Activated T-cell treated with anti-CD3 and anti-CD28 coated beads for 24 hours (primary cell): ENCODE measurements around the gene MEGF6.

ENCODE experiments used
- DNase-seq: peaks from one replicate; pipeline ENCODE4 v3.0.0-alpha.2; 2020; ENCODE audit warnings: low read depth

MEGF6 gene, protein sequence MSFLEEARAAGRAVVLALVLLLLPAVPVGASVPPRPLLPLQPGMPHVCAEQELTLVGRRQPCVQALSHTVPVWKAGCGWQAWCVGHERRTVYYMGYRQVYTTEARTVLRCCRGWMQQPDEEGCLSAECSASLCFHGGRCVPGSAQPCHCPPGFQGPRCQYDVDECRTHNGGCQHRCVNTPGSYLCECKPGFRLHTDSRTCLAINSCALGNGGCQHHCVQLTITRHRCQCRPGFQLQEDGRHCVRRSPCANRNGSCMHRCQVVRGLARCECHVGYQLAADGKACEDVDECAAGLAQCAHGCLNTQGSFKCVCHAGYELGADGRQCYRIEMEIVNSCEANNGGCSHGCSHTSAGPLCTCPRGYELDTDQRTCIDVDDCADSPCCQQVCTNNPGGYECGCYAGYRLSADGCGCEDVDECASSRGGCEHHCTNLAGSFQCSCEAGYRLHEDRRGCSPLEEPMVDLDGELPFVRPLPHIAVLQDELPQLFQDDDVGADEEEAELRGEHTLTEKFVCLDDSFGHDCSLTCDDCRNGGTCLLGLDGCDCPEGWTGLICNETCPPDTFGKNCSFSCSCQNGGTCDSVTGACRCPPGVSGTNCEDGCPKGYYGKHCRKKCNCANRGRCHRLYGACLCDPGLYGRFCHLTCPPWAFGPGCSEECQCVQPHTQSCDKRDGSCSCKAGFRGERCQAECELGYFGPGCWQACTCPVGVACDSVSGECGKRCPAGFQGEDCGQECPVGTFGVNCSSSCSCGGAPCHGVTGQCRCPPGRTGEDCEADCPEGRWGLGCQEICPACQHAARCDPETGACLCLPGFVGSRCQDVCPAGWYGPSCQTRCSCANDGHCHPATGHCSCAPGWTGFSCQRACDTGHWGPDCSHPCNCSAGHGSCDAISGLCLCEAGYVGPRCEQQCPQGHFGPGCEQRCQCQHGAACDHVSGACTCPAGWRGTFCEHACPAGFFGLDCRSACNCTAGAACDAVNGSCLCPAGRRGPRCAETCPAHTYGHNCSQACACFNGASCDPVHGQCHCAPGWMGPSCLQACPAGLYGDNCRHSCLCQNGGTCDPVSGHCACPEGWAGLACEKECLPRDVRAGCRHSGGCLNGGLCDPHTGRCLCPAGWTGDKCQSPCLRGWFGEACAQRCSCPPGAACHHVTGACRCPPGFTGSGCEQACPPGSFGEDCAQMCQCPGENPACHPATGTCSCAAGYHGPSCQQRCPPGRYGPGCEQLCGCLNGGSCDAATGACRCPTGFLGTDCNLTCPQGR (N-terminal part only)

DNA sequence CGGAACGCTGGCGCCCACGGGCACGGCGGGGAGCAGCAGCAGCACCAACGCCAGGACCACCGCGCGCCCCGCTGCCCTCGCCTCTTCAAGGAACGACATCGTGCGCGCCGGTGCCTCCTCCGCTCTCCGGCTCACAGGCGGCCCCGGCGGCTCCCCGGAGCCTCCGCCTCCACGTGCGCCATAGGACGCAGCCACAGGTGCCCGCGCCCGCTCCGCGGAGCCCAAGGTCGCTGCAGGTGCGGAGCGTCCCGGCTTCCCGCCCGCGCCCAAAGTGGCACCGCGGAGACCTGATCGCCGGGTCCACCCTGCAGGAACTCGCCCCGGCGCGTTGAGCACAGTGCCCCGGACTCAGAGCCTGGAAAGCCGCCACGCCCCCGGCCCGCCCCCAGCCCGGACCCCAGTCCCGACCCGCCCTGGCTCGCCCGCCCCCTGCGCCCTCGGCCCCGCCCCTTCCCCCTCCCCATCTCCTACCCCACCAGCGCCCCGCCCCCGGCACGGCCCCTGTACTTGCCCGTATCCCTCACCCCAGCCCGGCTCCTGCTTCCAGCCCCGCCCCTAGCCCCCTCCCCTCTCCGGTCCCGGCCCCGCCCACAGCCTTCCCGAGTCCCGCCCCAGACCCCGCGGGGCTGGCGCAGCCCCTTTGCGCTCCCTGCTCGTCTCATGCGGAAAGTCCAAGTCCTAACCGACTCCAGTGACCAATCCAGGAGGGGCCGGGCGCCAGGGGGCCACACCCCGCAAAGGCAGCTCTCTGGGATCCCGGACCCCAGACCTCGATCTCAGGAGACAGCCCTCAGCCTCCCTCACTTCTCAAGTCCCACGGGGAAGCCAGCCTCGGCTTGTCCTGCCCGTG, at the start of gene MEGF6:
Gene MEGF6, minus strand, starts transcription at position 339 of the 850 bp plus-strand sequence. Its CDS starts 240 bp downstream, at position 99.
- peak; percentile 51 for DNase-seq

DNA sequence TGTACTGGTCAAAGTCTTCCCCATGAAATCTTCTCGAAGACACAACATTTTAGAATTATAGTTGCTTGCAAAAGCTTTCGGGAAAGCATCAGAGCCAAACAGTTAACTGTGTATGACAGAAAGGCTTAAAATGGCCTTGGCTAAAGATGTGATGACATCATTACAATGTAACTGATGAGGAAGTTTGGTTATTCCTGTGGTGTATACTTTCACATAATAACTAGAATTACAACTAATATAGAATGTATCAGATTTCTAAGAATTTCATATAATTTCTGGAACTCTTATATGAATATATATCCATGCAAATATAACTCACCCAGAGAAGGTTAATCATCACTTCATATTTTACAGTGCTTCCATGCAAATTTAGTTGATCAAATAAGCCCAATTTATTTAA, 49.4 kb upstream of the MEGF6 start:
- DNase-seq, result no peak

DNA sequence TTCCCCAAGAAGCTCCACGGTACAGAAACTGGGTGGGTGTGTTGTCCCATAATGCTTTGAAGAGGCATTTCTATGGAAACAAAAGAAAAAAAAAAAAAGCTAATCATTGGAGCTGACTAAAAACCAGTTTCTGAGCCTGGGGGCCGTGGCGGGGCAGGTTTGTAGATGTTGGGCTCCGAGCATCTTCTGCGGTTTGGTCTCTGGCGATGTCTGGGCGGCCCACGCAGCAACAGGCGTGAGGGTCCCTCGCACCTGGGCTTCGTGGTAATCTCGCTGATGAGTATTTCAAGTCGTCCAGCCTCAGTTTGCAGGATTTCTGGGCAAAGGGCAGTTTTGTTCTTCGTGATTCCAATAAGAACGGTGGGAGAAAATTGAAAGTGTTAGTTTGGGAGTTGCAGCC, 47.8 kb upstream of the MEGF6 start:
- DNase-seq, result no peak

DNA sequence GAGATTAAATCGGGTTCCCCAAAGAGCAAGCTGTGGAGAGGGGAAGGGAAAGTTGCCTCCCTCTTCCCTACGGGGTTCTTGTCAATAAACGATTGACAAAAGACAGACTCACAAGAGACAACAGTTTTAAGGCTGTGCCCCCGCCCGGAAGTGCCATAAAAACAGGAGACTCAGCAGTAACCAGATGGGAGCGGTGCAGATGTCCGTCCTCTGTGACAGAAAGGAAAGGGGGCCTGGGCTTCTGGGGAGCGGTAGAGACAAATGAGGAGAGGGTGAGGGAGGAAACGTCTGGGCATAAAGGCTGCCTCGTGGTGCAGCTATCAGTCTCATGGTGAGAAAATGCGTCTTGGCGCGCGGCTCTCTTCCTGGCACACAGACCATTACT, 46.9 kb upstream of the MEGF6 start:
- DNase-seq, result no peak

DNA sequence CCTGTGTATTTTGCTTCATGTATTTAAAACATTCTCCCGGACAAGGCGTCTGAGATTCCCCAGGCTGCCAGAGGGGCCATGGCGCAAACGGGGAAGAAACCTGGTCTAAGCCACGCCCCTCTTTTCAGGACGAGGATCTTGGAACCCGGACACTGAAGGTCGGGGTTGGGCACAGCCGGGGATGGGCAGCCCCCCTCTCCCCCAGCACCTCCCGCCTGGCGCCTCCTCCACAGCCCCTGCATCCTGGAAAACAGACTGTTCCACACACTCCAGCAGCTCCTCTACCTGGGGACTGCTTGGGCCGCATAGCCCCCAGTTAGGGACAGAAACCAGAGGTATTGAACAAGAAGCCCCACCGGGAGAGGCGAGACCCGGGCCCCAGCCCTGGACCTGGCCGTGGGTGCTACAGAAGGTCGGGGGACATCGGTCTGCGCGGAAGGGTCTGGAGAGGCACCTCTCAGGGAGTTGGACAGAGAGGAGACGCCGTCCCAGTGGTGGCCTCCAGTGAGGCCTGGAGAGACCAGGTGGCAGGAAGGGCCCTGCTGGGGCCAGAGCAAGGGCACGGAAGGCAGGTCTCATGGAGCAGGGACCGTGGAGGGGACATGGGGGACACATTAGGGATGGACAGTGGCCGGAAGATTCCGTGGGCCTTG, 46.4 kb upstream of the MEGF6 start:
- no peak for DNase-seq

DNA sequence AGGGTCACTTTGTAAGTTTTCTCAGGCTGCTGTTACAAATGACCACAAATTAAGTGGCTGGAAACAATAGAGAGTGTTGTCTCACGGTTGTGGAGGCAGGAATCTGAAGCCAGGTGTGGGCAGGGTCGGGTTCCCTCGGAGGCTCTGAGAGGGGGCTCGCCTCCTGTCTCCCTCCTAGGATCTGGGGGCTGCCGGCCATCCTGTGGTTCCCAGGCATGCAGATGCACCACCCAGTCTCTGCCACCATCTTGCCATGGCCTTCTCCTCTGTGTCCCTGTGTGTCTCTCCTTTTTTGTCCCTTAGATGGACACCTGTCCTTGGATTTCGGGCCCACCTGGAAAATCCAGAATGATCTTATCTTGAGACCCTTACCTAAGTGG, 45.8 kb upstream of the MEGF6 start:
- DNase-seq, result no peak

DNA sequence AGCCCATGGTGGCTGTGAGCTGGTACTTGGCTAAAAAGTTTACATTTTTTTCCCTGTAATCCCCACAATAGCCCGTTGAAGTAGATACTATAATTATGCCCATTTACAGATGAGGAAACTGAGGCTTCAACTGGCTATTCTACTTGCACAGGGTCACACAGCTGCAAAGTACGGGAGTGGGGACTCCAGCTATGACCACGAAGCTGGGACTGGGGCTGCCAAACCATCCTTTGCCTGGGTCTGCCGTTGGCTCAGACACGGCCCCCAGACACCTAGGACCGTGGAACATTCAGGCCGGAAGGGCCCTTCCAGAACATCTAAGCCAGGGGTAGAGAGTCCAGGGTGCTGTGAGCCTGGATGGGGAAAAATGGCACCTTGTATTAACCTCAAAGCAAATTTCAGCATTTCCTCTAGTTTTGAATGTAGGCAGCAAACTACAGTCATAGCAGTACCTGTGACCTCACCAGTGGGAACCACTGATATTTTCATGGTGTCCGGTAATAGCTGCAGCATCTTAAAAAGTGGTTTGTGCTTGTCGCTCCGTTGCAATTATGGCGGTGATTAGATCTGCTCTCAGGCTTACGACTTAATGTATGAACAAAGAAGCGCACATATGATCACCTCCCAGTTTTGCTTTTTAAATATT, 45.3 kb upstream of the MEGF6 start:
- no peak for DNase-seq

DNA sequence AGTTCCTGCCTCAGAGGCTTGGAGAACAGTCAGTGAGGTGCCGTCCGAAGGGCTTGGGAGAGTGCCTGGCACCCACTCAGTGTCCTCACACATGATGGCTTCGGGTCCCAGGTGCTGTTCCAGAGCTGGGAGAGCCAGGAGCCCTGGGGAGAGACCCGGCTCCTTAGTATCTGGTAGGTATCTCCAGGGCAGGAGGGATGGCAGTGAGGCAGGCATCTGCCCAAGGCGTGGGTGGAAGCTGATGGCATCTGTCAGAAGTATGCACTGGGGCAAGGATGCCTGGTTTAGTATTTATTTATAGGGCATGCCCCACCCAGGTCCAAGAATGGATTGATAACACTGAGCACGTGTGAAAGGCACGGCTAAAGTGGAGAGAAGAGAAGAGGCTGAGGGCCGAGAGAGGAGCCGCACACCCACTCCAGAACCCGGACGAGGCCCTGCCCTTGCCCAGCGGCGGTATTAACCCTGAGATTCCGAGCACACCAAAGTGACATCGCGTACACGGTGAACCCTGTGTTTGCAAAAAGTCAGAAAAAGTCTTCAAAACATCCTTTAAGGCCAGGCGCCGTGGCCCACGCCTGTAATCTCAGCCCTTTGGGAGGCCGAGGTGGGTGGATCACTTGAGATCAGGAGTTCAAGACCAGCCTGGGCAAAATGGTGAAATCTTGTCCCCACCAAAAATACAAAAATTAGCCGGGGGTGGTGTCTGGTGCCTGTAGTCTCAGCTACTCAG, 43.4 kb upstream of the MEGF6 start:
- no peak for DNase-seq

DNA sequence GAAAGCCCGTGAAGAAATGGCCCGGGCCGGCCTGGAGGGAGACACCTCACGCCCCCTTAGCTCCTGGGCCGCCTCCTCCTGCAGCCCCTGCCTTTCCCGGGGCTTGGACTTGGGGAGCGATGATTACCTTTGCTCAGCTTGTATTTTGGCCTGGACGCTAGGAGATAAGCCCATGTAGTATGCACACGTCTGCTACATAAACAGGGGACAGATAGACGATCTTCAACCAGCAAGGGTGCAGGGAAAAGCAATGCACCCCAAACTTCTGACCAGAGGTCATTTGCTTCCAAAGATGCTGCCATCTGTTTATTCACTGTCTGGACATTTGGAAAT, 41.9 kb upstream of the MEGF6 start:
- no peak for DNase-seq

DNA sequence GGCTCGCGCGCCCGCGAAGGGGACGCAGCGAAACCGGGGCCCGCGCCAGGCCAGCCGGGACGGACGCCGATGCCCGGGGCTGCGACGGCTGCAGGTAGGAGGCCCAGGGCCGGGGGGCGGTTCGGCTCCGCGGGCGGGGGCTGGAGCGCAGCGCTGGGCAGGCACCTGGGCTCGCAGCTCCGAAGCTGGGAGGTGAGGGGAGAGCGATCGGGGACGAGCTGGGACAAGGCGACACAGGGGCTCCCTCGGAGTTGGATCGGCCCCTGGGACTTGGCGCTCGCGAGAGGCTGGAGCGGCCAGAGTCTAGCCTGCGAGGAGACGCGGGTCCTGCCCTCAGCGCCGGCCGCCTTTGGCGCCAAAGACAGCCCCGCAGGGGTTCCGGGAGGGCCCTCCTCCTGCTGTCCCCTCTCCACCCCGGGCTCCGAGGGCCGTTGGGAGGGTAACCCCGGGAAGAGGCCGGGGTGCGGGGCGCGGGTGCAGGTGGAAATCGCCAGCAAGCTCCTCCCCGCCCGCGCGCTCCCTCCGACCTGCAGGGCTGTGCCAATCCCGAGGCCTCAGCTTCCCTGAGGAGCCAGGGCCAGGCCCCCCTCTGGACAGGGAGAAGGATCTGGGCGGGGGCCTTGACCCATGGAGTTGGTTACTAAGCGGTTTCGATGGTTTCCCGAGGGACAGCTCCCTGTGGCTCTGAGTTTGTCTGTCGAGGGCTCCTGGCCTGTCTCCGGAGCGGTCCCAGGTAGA, 41.4 kb upstream of the MEGF6 start:
- no peak for DNase-seq

DNA sequence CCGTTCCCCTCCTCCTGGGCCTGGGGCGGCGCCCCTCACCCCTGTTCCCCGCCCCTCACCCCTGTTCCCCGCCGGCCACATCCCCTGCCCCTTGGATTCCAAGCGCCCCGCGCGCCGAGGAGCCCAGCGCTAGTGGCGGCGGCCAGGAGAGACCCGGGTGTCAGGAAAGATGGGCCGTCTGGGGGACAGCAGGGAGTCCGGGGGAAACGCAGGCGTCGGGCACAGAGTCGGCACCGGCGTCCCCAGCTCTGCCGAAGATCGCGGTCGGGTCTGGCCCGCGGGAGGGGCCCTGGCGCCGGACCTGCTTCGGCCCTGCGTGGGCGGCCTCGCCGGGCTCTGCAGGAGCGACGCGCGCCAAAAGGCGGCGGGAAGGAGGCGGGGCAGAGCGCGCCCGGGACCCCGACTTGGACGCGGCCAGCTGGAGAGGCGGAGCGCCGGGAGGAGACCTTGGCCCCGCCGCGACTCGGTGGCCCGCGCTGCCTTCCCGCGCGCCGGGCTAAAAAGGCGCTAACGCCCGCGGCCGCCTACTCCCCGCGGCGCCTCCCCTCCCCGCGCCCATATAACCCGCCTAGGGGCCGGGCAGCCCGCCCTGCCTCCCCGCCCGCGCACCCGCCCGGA, 40.7 kb upstream of the MEGF6 start, which contains the start of gene TP73:
Gene TP73, plus strand, starts transcription at position 587 of the 618 bp plus-strand sequence. CDS start 29,850 bp downstream, outside the sequence.
- no peak for DNase-seq

DNA sequence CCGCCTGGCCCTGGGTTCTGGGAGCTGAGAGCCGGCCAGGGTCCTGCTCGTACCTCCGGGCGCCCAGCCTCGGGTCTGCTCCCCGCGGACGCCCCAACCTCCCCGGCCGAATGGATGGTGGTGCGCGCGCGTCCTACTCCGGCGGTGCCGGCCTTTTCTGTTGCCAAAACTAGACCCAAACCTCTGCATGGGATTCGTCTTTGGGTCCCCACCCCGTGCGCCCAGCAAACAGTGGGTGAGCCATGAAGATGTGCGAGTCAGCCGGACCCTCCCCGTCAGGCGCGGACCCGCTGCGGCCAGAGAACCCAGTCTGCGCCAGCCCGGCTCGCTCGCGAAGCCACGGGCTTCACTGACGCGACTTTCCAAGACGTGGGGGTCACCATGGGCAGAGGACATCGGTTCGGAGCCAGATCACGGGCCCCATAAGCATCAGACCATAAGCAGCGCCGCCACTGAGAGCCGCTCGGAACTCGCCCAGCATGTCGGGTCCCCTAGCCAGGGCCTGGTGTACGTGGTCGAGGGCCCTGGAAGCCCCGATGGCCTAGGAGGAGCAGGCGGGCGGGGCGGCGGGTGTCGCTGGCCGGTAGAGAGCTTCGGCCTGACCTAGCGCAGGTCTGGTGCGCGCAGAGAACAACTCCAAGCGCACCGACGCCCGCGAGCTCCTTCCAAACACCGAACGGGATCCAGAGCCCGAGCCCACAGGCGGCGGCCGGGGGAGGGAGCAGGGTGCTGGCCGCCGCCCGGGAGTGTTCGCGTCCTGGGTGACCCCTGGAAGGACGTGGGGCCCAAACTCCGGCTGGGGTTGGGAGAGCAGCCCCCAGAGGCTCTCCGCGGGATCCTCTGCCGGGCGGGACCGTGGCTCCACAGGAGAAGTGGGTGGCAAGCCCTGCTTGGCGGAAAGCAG, 40.0 kb upstream of the MEGF6 start:
- DNase-seq, result no peak

DNA sequence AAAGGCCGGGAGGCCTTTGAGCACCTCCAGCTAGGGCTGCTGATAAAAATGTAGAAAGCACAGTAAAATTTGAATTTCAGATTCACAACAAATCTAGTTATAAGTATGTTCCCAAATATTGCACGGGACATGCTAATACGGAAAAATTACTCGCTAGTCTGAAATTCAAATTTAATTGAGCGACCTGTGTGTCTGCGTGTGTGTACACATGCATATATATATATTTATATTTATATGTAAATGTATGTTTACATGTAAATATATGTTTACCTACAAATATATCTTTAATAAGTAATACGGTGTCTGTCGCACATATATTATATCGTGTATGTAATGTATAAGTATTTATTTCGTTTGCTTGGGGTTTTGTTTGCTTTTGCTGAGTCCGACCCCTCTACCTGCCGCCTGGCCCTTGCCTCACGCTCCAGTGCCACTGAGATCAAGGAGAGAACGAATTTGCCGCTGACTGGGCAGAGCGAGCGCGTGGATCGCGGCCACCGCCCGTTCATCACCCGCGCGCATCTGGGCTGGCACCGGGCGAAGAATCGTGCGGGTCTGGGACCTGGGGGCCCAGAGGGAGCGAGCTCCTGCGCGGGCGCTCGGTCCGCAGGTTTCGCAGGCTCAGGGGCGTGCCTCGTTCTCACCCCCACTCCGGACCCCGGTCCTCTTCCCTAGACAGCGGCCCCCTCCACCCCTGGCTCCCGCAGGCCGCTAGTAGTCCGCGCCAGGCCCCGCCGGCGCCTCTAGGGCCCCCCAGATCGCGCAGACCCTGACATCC, 39.1 kb upstream of the MEGF6 start:
- no peak for DNase-seq

DNA sequence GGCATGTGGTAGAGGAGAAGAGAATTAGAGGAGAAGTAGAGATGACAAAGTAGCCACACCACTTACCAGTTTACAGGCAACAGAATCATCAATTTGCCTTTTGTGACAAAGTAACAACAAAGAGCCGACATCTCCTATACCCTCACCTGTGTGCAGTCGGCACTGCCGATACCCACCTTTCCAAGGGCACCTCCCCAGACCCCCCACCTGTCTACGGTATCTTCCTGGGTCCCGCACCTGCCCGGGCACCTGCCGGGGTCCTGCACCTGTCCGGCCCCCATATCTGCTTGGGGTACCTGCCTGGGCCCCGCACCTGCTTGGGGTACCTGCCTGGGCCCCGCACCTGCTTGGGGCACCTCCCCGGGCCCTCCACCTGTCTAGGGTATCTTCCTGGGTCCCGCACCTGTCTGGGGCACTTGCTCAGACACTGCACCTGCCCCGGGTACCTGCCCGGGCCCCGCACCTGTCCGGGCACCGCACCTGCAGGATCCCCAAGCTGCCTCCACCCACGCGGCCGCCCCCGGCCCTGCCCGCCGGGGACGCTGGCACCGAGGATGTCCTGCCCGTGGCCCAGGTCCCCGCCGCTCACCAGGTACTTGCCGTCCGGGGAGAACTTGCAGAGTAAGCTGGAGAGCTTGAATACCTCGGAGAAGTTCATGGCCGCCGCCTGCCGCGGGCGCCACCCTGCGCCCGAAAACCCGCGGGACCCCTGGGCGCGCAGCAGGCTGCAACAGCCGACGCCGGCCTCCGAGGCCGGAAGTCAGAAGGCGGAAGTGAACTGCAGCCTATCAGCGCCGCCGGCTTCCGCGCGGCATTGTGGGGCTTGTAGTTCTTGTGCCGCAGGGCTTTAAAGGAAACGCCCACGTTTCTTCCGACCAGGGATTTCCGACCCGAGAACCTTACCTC, 38.3 kb upstream of the MEGF6 start, which contains the start of gene WRAP73:
Gene WRAP73, minus strand, starts transcription at position 762 of the 906 bp plus-strand sequence. Its CDS starts 104 bp downstream, at position 658.
- peak; percentile 83 for DNase-seq

DNA sequence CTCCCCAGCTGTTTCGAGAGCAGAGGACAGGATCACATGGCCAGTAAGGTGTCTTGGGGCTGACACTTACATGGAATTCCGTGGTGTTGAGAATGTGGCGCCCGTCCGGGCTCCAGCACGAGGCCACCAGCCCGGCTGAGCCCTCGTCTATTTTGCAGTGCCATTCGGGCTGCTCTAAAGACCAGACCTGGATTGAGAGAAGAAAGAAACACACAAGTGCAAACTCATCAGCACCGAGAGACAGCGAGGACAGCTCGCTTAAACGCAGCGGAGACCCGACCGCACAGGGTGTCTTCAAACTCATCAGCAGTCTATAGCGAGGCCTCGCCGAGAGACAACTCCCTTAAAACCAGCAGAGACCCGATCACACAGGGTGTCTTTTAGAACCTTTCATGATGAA, 35.3 kb upstream of the MEGF6 start:
- DNase-seq, result no peak
